Esophagus muscularis mucosa (tissue), 3 donors: ENCODE measurements around the gene COL5A1.

Source experiments
- CTCF ChIP-seq, 3 experiments: fragments of 200-600 bp in 2 of 3; fragments of 450-650 bp in 1 of 3; sonication (generic) in 2 of 3; IDR thresholded peaks; one replicate each; pipeline ENCODE4 v1.5.1; 2017 to 2019; ENCODE audit warnings: antibody characterized with exemption in 3 of 3, mild to moderate bottlenecking in 2 of 3, moderate library complexity in 1 of 3
- POLR2A ChIP-seq: fragments of 450-650 bp; IDR thresholded peaks from one replicate; pipeline ENCODE4 v1.6.1; 2017; ENCODE audit warnings: antibody characterized with exemption, moderate library complexity, mild to moderate bottlenecking, low read depth

- TF ChIP-seq POLR2A (no peak), CTCF (IDR thresholded peaks at IDR 0.05) (no peak)
Measured at GRCh38 chr9:134691695-134692572, 50.3 kb downstream of the COL5A1 start.
